ENCODE results near the gene ITPRIP. TPM values are rescaled to one million over a fixed set of nuclear protein-coding genes. Genes with fewer than 3 reads are reported as not detected.

Gene ITPRIP
- total RNA-seq, 1 donor from 2014 or later: 19.9 TPM

DNA sequence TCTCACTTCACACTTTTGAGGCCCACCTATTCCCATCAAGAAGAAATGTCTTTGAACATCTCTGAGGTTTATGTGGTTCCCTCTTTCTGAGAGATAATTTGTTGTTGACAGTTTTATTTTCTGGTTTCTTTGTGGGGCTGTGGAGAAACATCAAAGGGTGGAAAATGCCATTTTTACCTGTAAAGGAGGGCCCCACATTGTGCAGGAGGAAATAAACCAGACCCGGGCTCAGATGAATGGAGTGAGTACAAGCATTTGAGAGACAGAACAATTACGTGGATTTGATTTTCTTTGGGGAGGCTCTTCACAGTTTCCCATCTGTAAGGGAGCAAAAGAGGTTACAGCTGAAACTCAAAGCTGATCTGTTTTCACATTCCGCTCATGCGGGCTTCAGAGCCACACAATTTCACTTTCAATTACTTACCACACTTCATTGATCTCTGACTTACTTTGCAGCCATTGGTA, 29.8 kb downstream of the ITPRIP start:
- H3K4me1 Mint-ChIP-seq (ENCODE audit: unreplicated experiment): peaks cover 14% of the 10 kb centered on the region
- H3K27ac Mint-ChIP-seq: no peak overlapping the region
- TF ChIP-seq CTCF (conservative IDR thresholded peaks at IDR 0.05): no peak
- peaks cover 6% of the 10 kb centered on the region for H3K36me3 Mint-ChIP-seq
- H3K9me3 Mint-ChIP-seq: peaks cover 4% of the 10 kb centered on the region
- no peak for DNase-seq (ENCODE audit: extremely low spot score, unreplicated experiment)
- peaks cover 3% of the 10 kb centered on the region for H3K27me3 Mint-ChIP-seq
- H3K4me3 Mint-ChIP-seq: no peak overlapping the region

DNA sequence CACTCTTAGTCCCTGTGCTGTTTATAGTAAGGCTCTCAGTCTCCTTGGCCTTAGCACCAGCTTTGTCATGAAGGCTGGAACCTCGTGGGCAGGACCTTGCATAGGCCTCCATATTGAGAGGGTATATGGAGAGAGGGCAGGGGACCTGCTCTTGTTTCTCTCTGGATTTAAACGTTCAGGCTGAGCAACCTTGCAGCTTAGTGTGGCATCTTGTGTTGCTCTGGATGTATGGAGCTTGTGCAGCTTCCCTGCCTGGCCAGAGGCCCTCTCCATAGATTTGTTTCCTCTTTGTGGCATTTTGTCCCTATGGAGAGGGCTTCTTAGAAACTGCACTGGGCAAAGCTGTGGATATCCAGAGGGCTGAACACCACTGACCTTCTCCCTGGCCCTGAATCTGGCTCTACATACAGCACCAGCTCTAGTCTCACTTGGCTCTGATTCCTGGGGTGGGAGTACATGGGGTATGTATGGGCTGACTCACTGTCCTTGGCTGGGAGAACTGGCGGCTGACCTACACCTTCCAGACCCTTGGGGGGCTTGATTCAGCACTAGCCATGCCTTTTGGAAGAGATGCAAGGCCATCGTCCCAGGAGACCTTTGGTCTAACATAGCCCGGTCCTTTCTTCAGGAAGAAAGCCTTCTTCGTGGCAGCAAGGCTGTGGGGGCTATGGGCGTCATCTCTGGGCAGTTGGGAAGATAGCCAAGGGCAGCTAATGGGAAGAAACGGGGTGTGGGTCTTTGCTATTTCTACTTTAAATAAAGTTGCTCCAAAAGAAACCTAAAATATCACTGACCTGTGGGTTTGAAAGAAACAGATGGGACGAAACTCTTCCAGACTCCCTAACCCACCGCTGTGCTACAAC, 30.5 kb downstream of the ITPRIP start:
- no peak overlapping the region for H3K27ac Mint-ChIP-seq
- no peak for DNase-seq (ENCODE audit: extremely low spot score, unreplicated experiment)
- H3K36me3 Mint-ChIP-seq: peaks cover 6% of the 10 kb centered on the region
- H3K4me3 Mint-ChIP-seq: no peak overlapping the region
- H3K4me1 Mint-ChIP-seq (ENCODE audit: unreplicated experiment): peaks cover 14% of the 10 kb centered on the region
- H3K27me3 Mint-ChIP-seq: peaks cover 3% of the 10 kb centered on the region
- H3K9me3 Mint-ChIP-seq: peaks cover 4% of the 10 kb centered on the region
- TF ChIP-seq CTCF (conservative IDR thresholded peaks at IDR 0.05): no peak

- H3K36me3 Mint-ChIP-seq: peaks cover 6% of the 10 kb centered on the region
- no peak overlapping the region for H3K4me3 Mint-ChIP-seq
- peaks cover 14% of the 10 kb centered on the region for H3K4me1 Mint-ChIP-seq (ENCODE audit: unreplicated experiment)
- no peak for TF ChIP-seq CTCF (conservative IDR thresholded peaks at IDR 0.05)
- DNase-seq (ENCODE audit: extremely low spot score, unreplicated experiment): no peak
- H3K27ac Mint-ChIP-seq: no peak overlapping the region
- H3K9me3 Mint-ChIP-seq: peaks cover 4% of the 10 kb centered on the region
- peaks cover 3% of the 10 kb centered on the region for H3K27me3 Mint-ChIP-seq
Observed at GRCh38 chr10:104306897-104307296, 31.4 kb downstream of the ITPRIP start.

DNA sequence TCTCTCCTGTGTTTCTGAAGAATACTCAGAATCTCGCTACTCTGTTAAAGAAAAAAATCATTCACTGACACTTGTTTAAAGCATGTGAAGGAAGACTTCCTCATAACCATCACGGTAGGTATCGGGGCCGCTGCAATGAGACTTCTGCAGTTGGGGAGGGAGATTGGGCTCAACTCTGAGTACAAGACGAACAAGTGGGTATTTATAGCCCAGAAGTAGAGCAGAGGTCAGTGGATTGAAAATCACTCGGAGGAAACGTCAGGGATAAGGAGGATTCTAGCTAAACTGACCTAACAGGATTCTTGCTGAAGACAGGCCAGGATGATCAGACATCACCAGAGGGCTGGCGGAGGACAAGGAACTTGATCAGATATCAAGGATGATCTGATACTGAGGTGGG, 33.3 kb downstream of the ITPRIP start:
- Mint-ChIP-seq H3K27ac (peak overlapping the region; percentile 89), H3K4me3 (peak overlapping the region; percentile 75), H3K4me1 (ENCODE audit: unreplicated experiment) (peaks cover 24% of the 10 kb centered on the region), H3K36me3 (peaks cover 6% of the 10 kb centered on the region), H3K9me3 (peaks cover 4% of the 10 kb centered on the region), H3K27me3 (peaks cover 3% of the 10 kb centered on the region)
- no peak for DNase-seq (ENCODE audit: extremely low spot score, unreplicated experiment)
- no peak for TF ChIP-seq CTCF (conservative IDR thresholded peaks at IDR 0.05)

- TF ChIP-seq CTCF (conservative IDR thresholded peaks at IDR 0.05): no peak
- DNase-seq (ENCODE audit: extremely low spot score, unreplicated experiment): no peak
- Mint-ChIP-seq H3K27ac (peak overlapping the region; percentile 89), H3K4me1 (ENCODE audit: unreplicated experiment) (peaks cover 24% of the 10 kb centered on the region), H3K27me3 (peaks cover 3% of the 10 kb centered on the region), H3K36me3 (peaks cover 6% of the 10 kb centered on the region), H3K9me3 (peaks cover 4% of the 10 kb centered on the region), H3K4me3 (peak overlapping the region; percentile 75)
Observed at GRCh38 chr10:104304356-104304745, 33.9 kb downstream of the ITPRIP start.

Data from type B pancreatic cell (in vitro differentiated cells).